Right kidney (tissue), 9 donors: ENCODE results near the gene PRR20E.
"Not testable (repeated sequence)": the region's sequence is repeated elsewhere in the genome, so short reads cannot be mapped to it uniquely, and the experiment has no call there.

ENCODE experiments used
- DNase-seq: peaks from one replicate; pipeline ENCODE4 v3.0.0-alpha.2; 2016
- long read RNA-seq, 8 donors: transcript quantifications; one replicate each; lab custom pipeline, GENCODE V29; 2026

The PRR20E gene
- long read RNA-seq, donor 1: 0 reads
- long read RNA-seq, donor 2: 0 reads
- long read RNA-seq, donor 3: 0 reads
- long read RNA-seq, donor 4: 0 reads
- long read RNA-seq, donor 5: 0 reads
- long read RNA-seq, donor 6: 0 reads
- long read RNA-seq, donor 7: 0 reads
- long read RNA-seq, donor 8: 0 reads

DNA sequence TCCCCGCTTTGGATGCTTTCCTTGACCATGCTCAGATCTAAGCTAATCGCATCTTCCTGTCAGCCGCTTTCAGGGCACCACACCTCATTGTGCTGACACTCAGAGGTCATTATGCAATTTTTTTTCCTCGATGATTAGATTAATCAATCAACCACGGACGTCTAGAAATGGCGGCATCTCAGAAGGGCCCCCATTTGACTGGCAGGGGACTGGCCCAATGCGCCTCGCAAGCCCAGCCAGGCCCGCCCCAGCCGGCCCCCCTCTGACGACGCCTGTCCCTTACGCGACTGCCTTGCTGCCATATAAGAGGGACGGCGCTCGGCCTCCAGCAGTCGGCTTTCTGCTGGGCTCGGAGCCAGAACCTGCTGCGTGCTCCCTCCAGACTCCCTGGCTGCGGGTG lies at the start of gene PRR20E:
PRR20E (plus strand) TSS at position 301 of the 400 bp plus-strand sequence. CDS start 387 bp downstream, outside the sequence.
- not testable (repeated sequence) for DNase-seq

DNA sequence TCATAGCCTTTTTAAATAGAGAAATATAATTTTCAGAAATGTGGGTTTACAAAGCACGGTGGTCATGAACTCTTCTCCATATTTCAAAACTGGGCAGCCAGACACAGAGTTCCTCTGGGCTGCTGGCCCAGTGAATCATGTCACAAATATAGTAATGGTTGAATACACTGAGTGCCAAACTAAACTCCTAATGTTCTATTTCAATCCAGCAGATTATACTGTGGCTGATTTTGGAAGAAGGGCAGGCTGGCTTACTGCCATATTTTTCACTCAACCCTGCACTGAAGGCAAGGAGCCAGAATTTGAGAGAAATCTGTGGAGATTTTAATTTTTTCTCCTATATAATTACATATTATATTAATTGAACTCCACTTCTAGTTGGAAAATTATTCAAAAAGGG lies 43.3 kb upstream of the PRR20E start:
- DNase-seq: no peak

DNA sequence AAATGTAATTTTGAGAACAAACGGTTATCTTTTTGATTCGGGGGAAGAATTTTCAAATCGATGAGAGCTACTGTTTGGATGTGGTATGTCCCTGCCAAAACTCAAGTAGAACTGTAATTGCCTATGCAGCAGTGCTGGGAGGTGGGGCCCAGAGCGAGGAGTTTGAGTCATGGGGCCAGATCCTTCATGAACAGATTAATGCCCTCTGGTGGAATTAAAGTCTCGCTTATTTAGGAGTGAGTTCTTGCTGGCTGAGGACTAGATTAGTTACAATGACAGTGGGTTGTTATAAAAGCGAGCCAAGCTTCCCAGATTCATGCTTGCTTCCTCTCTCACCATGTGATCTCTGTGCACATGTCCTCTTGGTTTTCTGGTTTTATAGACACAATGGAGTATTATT lies 38.1 kb upstream of the PRR20E start:
- DNase-seq: no peak

- DNase-seq: no peak
Measured at GRCh38 chr13:57136093-57136492, 30.9 kb upstream of the PRR20E start.

DNA sequence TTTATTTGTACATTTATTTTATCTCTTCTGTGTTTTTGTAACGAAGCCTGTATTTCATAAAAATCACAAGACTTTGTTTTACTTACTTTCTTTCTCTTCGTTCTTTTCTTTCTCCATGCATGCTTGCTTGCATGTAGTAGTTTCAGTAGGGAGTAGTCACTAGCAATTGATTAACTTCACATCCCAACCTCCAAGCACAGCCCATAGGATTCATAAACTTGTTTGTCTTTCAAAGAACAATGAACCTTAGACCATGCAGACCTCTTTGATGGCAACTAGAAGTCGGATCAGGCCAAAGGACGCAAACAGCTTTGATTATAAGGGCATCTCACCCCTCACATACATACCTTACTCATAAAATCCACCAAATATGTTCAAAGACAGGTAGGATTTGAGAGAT lies 29.4 kb upstream of the PRR20E start:
- DNase-seq: no peak

DNA sequence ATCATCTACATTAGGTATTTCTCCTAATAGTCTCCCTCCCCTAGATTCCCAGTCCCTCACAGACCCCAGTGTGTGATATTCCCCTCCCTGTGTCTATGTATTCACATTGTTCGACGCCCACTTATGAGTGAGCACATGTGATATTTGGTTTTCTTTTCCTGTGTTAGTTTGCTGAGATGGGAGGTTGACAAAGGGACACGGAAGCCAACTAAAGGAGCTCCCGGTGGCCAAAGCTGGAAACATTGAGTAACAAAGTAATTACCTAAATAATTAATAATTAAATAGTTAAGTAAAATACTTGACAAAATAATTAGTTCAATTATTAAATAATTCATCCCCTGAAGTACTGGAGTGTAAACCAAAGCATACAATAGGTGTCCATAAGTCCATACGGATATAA lies 28.0 kb upstream of the PRR20E start:
- DNase-seq: no peak

DNA sequence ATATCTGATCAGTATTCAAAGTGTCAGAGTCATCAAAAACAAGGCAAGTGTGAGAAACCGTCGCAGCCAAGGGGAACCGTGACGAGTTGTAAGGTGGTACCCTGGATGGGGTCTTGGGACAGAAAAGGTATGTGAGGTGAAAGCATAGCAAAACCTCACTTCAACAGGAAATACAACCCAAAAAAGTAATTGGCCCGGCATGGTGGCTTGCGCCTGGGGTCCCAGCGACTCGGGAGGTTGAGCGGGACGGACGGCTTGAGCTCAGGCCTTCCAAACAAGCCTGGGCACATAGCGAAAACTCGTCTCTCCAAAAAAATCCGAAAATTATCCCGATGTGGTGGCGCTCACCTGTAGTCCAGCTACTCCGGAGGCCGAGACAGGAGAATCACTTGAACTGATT lies 27.2 kb upstream of the PRR20E start:
- not testable (repeated sequence) for DNase-seq

DNA sequence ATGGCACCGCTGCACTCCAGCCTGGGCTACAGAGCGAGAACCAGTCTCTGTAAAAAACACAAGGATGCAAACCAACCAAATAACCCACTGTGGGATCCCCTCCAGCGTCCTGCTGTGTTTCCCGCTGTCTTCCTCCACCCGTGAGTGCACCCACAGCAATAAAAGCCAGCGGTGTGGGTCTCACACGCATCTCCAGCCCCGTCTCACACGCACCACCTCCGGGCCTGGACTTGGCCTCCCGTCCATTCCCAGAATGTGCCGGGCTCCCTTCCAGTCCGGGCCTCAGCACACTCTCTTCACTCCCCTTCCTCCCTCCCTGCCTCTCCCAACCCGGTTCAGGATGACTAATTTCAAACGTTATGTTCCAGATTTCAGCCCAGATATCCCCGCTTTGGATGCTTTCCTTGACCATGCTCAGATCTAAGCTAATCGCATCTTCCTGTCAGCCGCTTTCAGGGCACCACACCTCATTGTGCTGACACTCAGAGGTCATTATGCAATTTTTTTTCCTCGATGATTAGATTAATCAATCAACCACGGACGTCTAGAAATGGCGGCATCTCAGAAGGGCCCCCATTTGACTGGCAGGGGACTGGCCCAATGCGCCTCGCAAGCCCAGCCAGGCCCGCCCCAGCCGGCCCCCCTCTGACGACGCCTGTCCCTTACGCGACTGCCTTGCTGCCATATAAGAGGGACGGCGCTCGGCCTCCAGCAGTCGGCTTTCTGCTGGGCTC lies 26.6 kb upstream of the PRR20E start, which contains the start of gene PRR20A:
PRR20A (plus strand) TSS at position 684 of the 734 bp plus-strand sequence. CDS start 387 bp downstream, outside the sequence.
- not testable (repeated sequence) for DNase-seq

- not testable (repeated sequence) for DNase-seq
Measured at GRCh38 chr13:57147188-57147587, 19.8 kb upstream of the PRR20E start, which contains the start of gene PRR20B. PRR20B (plus strand) TSS chr13:57147488; CDS start chr13:57147875, 387 bp downstream.

GRCh38 chr13:57148106-57148505 lies 18.9 kb upstream of the PRR20E start:
- DNase-seq: not testable (repeated sequence)

DNA sequence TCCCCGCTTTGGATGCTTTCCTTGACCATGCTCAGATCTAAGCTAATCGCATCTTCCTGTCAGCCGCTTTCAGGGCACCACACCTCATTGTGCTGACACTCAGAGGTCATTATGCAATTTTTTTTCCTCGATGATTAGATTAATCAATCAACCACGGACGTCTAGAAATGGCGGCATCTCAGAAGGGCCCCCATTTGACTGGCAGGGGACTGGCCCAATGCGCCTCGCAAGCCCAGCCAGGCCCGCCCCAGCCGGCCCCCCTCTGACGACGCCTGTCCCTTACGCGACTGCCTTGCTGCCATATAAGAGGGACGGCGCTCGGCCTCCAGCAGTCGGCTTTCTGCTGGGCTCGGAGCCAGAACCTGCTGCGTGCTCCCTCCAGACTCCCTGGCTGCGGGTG lies 13.2 kb upstream of the PRR20E start, which contains the start of gene PRR20C:
PRR20C (plus strand) TSS at position 301 of the 400 bp plus-strand sequence. CDS start 387 bp downstream, outside the sequence.
- DNase-seq: not testable (repeated sequence)

GRCh38 chr13:57160332-57160731 lies 6.7 kb upstream of the PRR20E start, which contains the start of gene PRR20D:
PRR20D (plus strand) TSS chr13:57160632; CDS start chr13:57161019, 387 bp downstream.
- DNase-seq: not testable (repeated sequence)

- DNase-seq: no peak
Measured at GRCh38 chr13:57191667-57192066, 24.7 kb downstream of the PRR20E start.

DNA sequence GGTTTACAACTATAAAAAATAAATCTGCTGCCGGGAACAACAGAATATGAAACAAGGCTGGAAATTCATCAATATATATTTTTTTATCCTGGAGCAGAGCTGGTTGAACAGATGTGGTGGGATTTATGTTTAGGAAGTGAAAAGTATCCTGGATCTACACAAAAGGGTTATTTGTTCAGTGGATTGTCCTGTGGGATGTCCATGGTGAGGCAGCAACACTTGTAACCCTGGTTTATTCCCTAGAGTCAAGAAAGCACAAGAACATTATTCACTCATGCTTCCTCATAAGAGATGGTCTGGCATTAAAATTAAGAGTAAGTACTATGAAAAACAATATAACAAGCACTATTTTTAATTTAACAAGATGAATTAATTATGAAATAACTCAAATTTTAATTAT lies 46.0 kb downstream of the PRR20E start:
- DNase-seq: no peak
